Measurements from ENCODE around the gene ABL2.

DNA sequence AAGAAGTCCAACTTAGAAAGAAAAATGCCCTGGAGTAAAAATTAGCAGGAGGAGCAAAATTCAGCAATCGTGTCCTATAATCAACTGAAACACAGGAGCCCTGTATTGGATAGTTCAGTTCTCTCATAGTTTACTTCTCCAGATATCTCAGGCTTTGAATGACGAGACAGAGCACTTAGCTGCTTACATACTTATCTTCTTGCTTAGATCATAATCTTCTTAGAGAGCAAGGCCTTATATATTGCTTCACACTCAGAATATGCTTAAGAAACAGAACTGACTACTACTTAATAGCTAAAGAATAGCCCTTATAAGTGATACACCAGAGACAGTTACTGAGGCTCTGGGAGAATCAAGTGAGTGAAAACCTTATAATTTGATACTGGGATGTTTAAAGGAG lies 108.7 kb downstream of the ABL2 start:
- TF ChIP-seq, protein P1, sequence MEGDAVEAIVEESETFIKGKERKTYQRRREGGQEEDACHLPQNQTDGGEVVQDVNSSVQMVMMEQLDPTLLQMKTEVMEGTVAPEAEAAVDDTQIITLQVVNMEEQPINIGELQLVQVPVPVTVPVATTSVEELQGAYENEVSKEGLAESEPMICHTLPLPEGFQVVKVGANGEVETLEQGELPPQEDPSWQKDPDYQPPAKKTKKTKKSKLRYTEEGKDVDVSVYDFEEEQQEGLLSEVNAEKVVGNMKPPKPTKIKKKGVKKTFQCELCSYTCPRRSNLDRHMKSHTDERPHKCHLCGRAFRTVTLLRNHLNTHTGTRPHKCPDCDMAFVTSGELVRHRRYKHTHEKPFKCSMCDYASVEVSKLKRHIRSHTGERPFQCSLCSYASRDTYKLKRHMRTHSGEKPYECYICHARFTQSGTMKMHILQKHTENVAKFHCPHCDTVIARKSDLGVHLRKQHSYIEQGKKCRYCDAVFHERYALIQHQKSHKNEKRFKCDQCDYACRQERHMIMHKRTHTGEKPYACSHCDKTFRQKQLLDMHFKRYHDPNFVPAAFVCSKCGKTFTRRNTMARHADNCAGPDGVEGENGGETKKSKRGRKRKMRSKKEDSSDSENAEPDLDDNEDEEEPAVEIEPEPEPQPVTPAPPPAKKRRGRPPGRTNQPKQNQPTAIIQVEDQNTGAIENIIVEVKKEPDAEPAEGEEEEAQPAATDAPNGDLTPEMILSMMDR (IDR thresholded peaks at IDR 0.05): no peak
- TF ChIP-seq POLR2AphosphoS5 (IDR thresholded peaks at IDR 0.05): no peak
- no peak for TF ChIP-seq POLR2A (IDR thresholded peaks at IDR 0.05)
